H9 (cell line): ENCODE measurements around the gene GSPT2. TPM values are rescaled to one million over a fixed set of nuclear protein-coding genes. Genes with fewer than 3 reads are reported as not detected.

Experiments
- DNase-seq: peaks from one replicate; pipeline ENCODE4 v3.0.0-alpha.2; 2017
- H2AFZ ChIP-seq: one replicate; pipeline ENCODE4 v1.6.1; 2013; ENCODE audit warnings: mild to moderate bottlenecking, low read length, control low read depth, moderate library complexity
- H2AK5ac ChIP-seq: 2 replicates; pipeline ENCODE4 v1.6.1; 2013; ENCODE audit warnings: low read length, control low read depth, mixed read lengths; ENCODE audit not compliant: insufficient read length
- H2BK120ac ChIP-seq: one replicate; pipeline ENCODE4 v1.6.1; 2013; ENCODE audit warnings: low read depth, mild to moderate bottlenecking, low read length, control low read depth, inconsistent platforms; ENCODE audit not compliant: poor library complexity, severe bottlenecking
- H2BK12ac ChIP-seq: 2 replicates; pipeline ENCODE4 v1.6.1; 2013; ENCODE audit warnings: low read length, control low read depth, mixed read lengths, low read depth; ENCODE audit not compliant: insufficient read length
- H2BK15ac ChIP-seq: 2 replicates; pipeline ENCODE4 v1.6.1; 2013; ENCODE audit warnings: low read depth, low read length, control low read depth
- H2BK20ac ChIP-seq: one replicate; pipeline ENCODE4 v1.6.1; 2013; ENCODE audit warnings: low read depth, mild to moderate bottlenecking, low read length, control low read depth, inconsistent platforms; ENCODE audit not compliant: poor library complexity, severe bottlenecking
- H2BK5ac ChIP-seq: 2 replicates; pipeline ENCODE4 v1.6.1; 2013; ENCODE audit warnings: low read length, control low read depth, mixed read lengths; ENCODE audit not compliant: insufficient read length
- H3K14ac ChIP-seq: 2 replicates; pipeline ENCODE4 v1.6.1; 2013; ENCODE audit warnings: low read length, control low read depth; ENCODE audit not compliant: insufficient read depth
- H3K18ac ChIP-seq: 2 replicates; pipeline ENCODE4 v1.6.1; 2013; ENCODE audit warnings: low read depth, mild to moderate bottlenecking, mixed read lengths, low read length, control low read depth; ENCODE audit not compliant: insufficient read length
- H3K23ac ChIP-seq: 2 replicates; pipeline ENCODE4 v1.6.1; 2013; ENCODE audit warnings: low read length, control low read depth, mixed read lengths, low read depth; ENCODE audit not compliant: insufficient read length
- H3K23me2 ChIP-seq: 2 replicates; pipeline ENCODE4 v1.6.1; 2013; ENCODE audit warnings: low read depth, mild to moderate bottlenecking, mixed read lengths, low read length, control low read depth; ENCODE audit not compliant: insufficient read length, poor library complexity, severe bottlenecking
- H3K27ac ChIP-seq: 2 replicates; pipeline ENCODE4 v1.5.1; 2013; ENCODE audit warnings: low read length, control low read depth, mixed read lengths, low read depth; ENCODE audit not compliant: insufficient read length
- H3K27me3 ChIP-seq: 2 replicates; pipeline ENCODE4 v1.6.1; 2013; ENCODE audit warnings: low read length, control low read depth, inconsistent platforms; ENCODE audit not compliant: insufficient read depth
- H3K4ac ChIP-seq: 2 replicates; pipeline ENCODE4 v1.6.1; 2013; ENCODE audit warnings: low read depth, mild to moderate bottlenecking, control low read depth, inconsistent platforms, low read length, moderate library complexity
- H3K4me1 ChIP-seq: 2 replicates; pipeline ENCODE4 v1.6.1; 2013; ENCODE audit warnings: low read length, control low read depth, inconsistent platforms; ENCODE audit not compliant: insufficient read depth
- H3K4me2 ChIP-seq: 2 replicates; pipeline ENCODE4 v1.6.1; 2013; ENCODE audit warnings: low read length, control low read depth, mixed read lengths; ENCODE audit not compliant: insufficient read length, insufficient read depth
- H3K56ac ChIP-seq: 2 replicates; pipeline ENCODE4 v1.6.1; 2013; ENCODE audit warnings: low read depth, mild to moderate bottlenecking, mixed read lengths, low read length, control low read depth; ENCODE audit not compliant: insufficient read length
- H3K79me1 ChIP-seq: 2 replicates; pipeline ENCODE4 v1.6.1; 2013; ENCODE audit warnings: low read depth, mild to moderate bottlenecking, moderate library complexity, low read length, control low read depth, inconsistent platforms; ENCODE audit not compliant: insufficient read depth, poor library complexity, severe bottlenecking
- H3K79me2 ChIP-seq: 2 replicates; pipeline ENCODE4 v1.6.1; 2013; ENCODE audit warnings: low read length, control low read depth, inconsistent platforms; ENCODE audit not compliant: insufficient read depth
- H3K9ac ChIP-seq: 2 replicates; pipeline ENCODE4 v1.6.1; 2013; ENCODE audit warnings: low read length, control low read depth, mixed read lengths; ENCODE audit not compliant: insufficient read length; ENCODE audit errors: extremely low read depth
- H3K9me3 ChIP-seq: one replicate; pipeline ENCODE4 v1.6.1; 2013; ENCODE audit warnings: low read depth, low read length, inconsistent platforms; ENCODE audit not compliant: control insufficient read depth
- H3T11ph ChIP-seq: one replicate; pipeline ENCODE4 v1.6.1; 2013; ENCODE audit warnings: mild to moderate bottlenecking, low read length, control low read depth, inconsistent platforms
- H4K20me1 ChIP-seq: one replicate; pipeline ENCODE4 v1.6.1; 2013; ENCODE audit not compliant: control insufficient read depth, insufficient read length, insufficient read depth
- H4K5ac ChIP-seq: 2 replicates; pipeline ENCODE4 v1.6.1; 2013; ENCODE audit warnings: low read depth, mild to moderate bottlenecking, mixed read lengths, low read length, control low read depth; ENCODE audit not compliant: insufficient read length
- H4K8ac ChIP-seq: replicated peaks from 2 replicates; pipeline ENCODE4 v1.6.1; 2013; ENCODE audit warnings: low read length, control low read depth, mixed read lengths, low read depth; ENCODE audit not compliant: insufficient read length
- H4K91ac ChIP-seq: 2 replicates; pipeline ENCODE4 v1.6.1; 2013; ENCODE audit warnings: low read depth, mild to moderate bottlenecking, moderate library complexity, mixed read lengths, low read length, control low read depth; ENCODE audit not compliant: insufficient read length
- H3K27ac Mint-ChIP-seq, 3 experiments: 2 replicates in 2 of 3; 3 replicates in 1 of 3; pipeline ENCODE4 v1.8.0; 2020 to 2021; ENCODE audit warnings: mixed read lengths in 3 of 3, mild to moderate bottlenecking in 1 of 3, moderate library complexity in 1 of 3
- H3K27me3 Mint-ChIP-seq: 2 replicates; pipeline ENCODE4 v1.8.0; 2021; ENCODE audit warnings: low read depth, mild to moderate bottlenecking, moderate library complexity, mixed read lengths
- H3K36me3 Mint-ChIP-seq, 3 experiments: 2 replicates in 2 of 3; 3 replicates in 1 of 3; pipeline ENCODE4 v1.8.0; 2020 to 2021; ENCODE audit warnings: low read depth in 3 of 3, mixed read lengths in 3 of 3; ENCODE audit not compliant: insufficient read depth in 1 of 3
- H3K4me1 Mint-ChIP-seq, 2 experiments: 2 replicates each; pipeline ENCODE4 v1.8.0; 2020; ENCODE audit warnings: mixed read lengths in 2 of 2
- H3K4me3 Mint-ChIP-seq, 2 experiments: 2 replicates in 1 of 2; 3 replicates in 1 of 2; pipeline ENCODE4 v1.8.0; 2020 to 2021; ENCODE audit warnings: mild to moderate bottlenecking in 2 of 2, mixed read lengths in 2 of 2, moderate library complexity in 1 of 2
- H3K9me3 Mint-ChIP-seq, 2 experiments: 2 replicates in 1 of 2; 3 replicates in 1 of 2; pipeline ENCODE4 v1.8.0; 2020; ENCODE audit warnings: mild to moderate bottlenecking in 2 of 2, mixed read lengths in 2 of 2, moderate library complexity in 1 of 2
- CTCF ChIP-seq: fragments of 200-600 bp; sonication (generic); conservative IDR thresholded peaks from 3 replicates; pipeline ENCODE4 v1.8.0; 2021; ENCODE audit warnings: antibody characterized with exemption, mild to moderate bottlenecking
- WGBS: extraction: QIAGEN DNeasy Blood & Tissue Kit; methylation state at CpG from one replicate; pipeline ENCODE4 v1.1.7; 2013; ENCODE audit warnings: missing lambda C conversion rate, low lambda C conversion rate, mixed read lengths; ENCODE audit not compliant: insufficient read length; ENCODE audit errors: extremely low coverage; 5-methylcytosine and 5-hydroxymethylcytosine counted together
- total RNA-seq: library from RNA; stranded (reverse); gene quantifications from 2 replicates; pipeline ENCODE4 v1.2.1, GENCODE V29; 2021

GSPT2 gene
- total RNA-seq, 1 experiment from 2014 or later, result 53.2 TPM

- H3K79me1 ChIP-seq, result no peaks in the 10 kb centered on the region
- H3K27ac ChIP-seq, result no peak overlapping the region
- H3K4me1 ChIP-seq, result no peaks in the 10 kb centered on the region
- H4K20me1 ChIP-seq, result no peaks in the 10 kb centered on the region
- H3K27ac Mint-ChIP-seq, result no peak overlapping the region
- no peak overlapping the region for H3T11ph ChIP-seq
- H3K9me3 ChIP-seq, result no peaks in the 10 kb centered on the region
- no peaks in the 10 kb centered on the region for H3K79me2 ChIP-seq
- H3K4ac ChIP-seq, result no peak overlapping the region
- H3K4me3 Mint-ChIP-seq, result no peak overlapping the region
- no peak for DNase-seq
- H3K18ac ChIP-seq, result no peak overlapping the region
- no peak overlapping the region for H2BK12ac ChIP-seq
- no peaks in the 10 kb centered on the region; the same call in none of the 2 replicates for H3K27me3 Mint-ChIP-seq
- H2BK15ac ChIP-seq, result no peak overlapping the region
- H2AK5ac ChIP-seq, result no peak overlapping the region
- TF ChIP-seq CTCF, result no peak
- H3K23me2 ChIP-seq, result no peaks in the 10 kb centered on the region
- no peaks in the 10 kb centered on the region; the same call in 1 of the 2 replicates for H3K27me3 ChIP-seq
- H3K23ac ChIP-seq, result no peak overlapping the region
- no peak overlapping the region for H3K9ac ChIP-seq
- H2AFZ ChIP-seq, result no peak overlapping the region
- peaks cover 0 to 4% of the 10 kb centered on the region in 2 experiments; a peak in 1 of 4 replicates for H3K4me1 Mint-ChIP-seq
- H2BK120ac ChIP-seq, result no peak overlapping the region
- no peak overlapping the region for H3K4me2 ChIP-seq
- no peak overlapping the region for H4K8ac ChIP-seq
- H2BK5ac ChIP-seq, result no peak overlapping the region
- H3K14ac ChIP-seq, result no peak overlapping the region
- H3K9me3 Mint-ChIP-seq, result peaks cover 62 to 71% of the 10 kb centered on the region in 2 experiments
- no peak overlapping the region for H2BK20ac ChIP-seq
- no peak overlapping the region for H4K5ac ChIP-seq
- WGBS, result no CpG with 5 or more reads among the region's 5 CpGs
- no peak overlapping the region for H4K91ac ChIP-seq
- H3K36me3 Mint-ChIP-seq, result peaks cover 3 to 16% (median 8%) of the 10 kb centered on the region in 3 experiments; a peak in 6 of 7 replicates
- H3K56ac ChIP-seq, result no peak overlapping the region
Observed at GRCh38 chrX:51766546-51766945, 23.3 kb downstream of the GSPT2 start.
